ENCODE data around the gene AGBL4.

AGBL4 gene

GRCh38 chr1:48654606-48655210 lies 1369.0 kb downstream of the AGBL4 start:
- no peaks in the 10 kb centered on the region for H3K36me3 ChIP-seq (ENCODE audit: control insufficient read depth in 1 of 2, insufficient read depth in 2 of 2, low read length in 2 of 2)
- no peaks in the 10 kb centered on the region for H3K4me1 ChIP-seq (ENCODE audit: control insufficient read depth in 1 of 2, insufficient read depth in 2 of 2, low read length in 2 of 2)
- no peak overlapping the region for H3K4me3 ChIP-seq (ENCODE audit: low read depth in 1 of 2, low read length in 2 of 2)
- no peaks in the 10 kb centered on the region for H3K9me3 ChIP-seq (ENCODE audit: control insufficient read depth in 1 of 2, low read length in 2 of 2)
- no peaks in the 10 kb centered on the region for H3K27me3 ChIP-seq (ENCODE audit: control insufficient read depth in 1 of 2, insufficient read depth in 2 of 2, low read length in 2 of 2)
- H3K27ac ChIP-seq (ENCODE audit: low read depth, low read length) = no peak overlapping the region
- H3K9ac ChIP-seq (ENCODE audit: low read depth in 1 of 2, low read length in 2 of 2) = no peak overlapping the region

DNA sequence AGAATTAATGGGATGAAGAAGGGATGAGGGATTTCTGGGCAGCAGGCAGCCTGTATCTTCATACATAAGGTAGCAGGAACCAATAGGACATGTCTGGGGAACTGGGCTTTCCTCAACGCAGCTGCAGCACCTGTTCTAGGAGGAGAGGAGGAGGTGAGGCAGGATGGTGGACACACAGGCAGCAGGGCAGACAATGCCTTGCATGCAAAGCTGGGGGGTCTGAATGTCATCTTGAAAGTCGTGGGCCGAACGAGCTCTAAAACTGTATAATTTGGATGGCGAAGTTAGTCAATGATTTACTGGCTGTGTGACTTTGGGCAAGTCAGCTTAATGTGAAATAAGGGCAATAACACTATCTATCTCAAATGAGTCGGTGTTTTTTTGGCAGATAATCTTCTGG lies 1371.4 kb downstream of the AGBL4 start:
- Histone ChIP-seq H3K27ac (ENCODE audit: low read depth, low read length) (no peak overlapping the region), H3K4me3 (ENCODE audit: low read depth in 1 of 2, low read length in 2 of 2) (no peak overlapping the region), H3K36me3 (ENCODE audit: control insufficient read depth in 1 of 2, insufficient read depth in 2 of 2, low read length in 2 of 2) (no peaks in the 10 kb centered on the region), H3K9me3 (ENCODE audit: control insufficient read depth in 1 of 2, low read length in 2 of 2) (no peaks in the 10 kb centered on the region), H3K9ac (ENCODE audit: low read depth in 1 of 2, low read length in 2 of 2) (no peak overlapping the region), H3K27me3 (ENCODE audit: control insufficient read depth in 1 of 2, insufficient read depth in 2 of 2, low read length in 2 of 2) (no peaks in the 10 kb centered on the region), H3K4me1 (ENCODE audit: control insufficient read depth in 1 of 2, insufficient read depth in 2 of 2, low read length in 2 of 2) (no peaks in the 10 kb centered on the region)

DNA sequence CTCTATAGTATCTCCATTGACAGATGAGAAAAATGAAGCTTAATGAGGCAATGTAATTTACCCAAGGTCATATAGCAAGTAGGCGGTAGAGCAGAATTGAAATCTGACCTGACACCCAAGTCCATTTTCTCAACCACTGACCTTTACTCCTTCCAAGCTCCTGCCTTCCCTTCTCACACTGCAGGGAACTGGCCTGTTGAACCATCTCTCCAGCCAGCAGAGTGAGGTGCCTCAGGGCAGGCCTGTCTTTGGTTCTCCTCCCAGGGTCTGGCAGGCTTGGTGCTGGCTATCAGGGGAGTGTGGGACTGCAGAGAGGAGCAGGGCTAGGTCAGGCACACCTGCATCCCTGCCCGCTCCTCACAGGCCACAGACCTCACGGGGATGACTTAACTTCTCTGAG lies 1373.9 kb downstream of the AGBL4 start:
- no peaks in the 10 kb centered on the region for H3K27me3 ChIP-seq (ENCODE audit: control insufficient read depth in 1 of 2, insufficient read depth in 2 of 2, low read length in 2 of 2)
- no peak overlapping the region for H3K9ac ChIP-seq (ENCODE audit: low read depth in 1 of 2, low read length in 2 of 2)
- no peaks in the 10 kb centered on the region for H3K4me1 ChIP-seq (ENCODE audit: control insufficient read depth in 1 of 2, insufficient read depth in 2 of 2, low read length in 2 of 2)
- no peaks in the 10 kb centered on the region for H3K36me3 ChIP-seq (ENCODE audit: control insufficient read depth in 1 of 2, insufficient read depth in 2 of 2, low read length in 2 of 2)
- no peak overlapping the region for H3K4me3 ChIP-seq (ENCODE audit: low read depth in 1 of 2, low read length in 2 of 2)
- no peaks in the 10 kb centered on the region for H3K9me3 ChIP-seq (ENCODE audit: control insufficient read depth in 1 of 2, low read length in 2 of 2)
- no peak overlapping the region for H3K27ac ChIP-seq (ENCODE audit: low read depth, low read length)

DNA sequence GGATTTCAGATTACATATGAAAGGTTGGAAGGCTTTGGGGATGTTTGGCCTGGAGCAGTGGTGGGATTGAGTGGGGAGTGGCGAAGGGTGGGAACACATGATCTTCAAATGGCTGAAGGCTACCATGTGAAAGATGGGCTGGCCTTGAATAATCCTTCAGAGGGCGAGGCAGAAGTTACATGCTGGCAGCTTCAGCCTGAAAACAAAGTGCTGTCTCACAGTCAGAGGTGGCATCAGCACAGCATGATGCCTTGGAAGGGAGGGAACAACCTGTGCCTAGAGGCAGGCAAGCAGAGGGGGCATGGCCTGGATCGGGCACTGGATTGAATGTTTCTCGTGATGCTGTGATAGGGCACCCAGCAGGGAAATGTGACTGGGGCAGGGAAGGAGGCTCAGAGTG lies 1377.9 kb downstream of the AGBL4 start:
- Histone ChIP-seq H3K9me3 (ENCODE audit: control insufficient read depth in 1 of 2, low read length in 2 of 2) (no peaks in the 10 kb centered on the region), H3K27ac (ENCODE audit: low read depth, low read length) (no peak overlapping the region), H3K36me3 (ENCODE audit: control insufficient read depth in 1 of 2, insufficient read depth in 2 of 2, low read length in 2 of 2) (no peaks in the 10 kb centered on the region), H3K9ac (ENCODE audit: low read depth in 1 of 2, low read length in 2 of 2) (no peak overlapping the region), H3K4me1 (ENCODE audit: control insufficient read depth in 1 of 2, insufficient read depth in 2 of 2, low read length in 2 of 2) (no peaks in the 10 kb centered on the region), H3K27me3 (ENCODE audit: control insufficient read depth in 1 of 2, insufficient read depth in 2 of 2, low read length in 2 of 2) (peaks cover 0 to 5% of the 10 kb centered on the region in 2 donors), H3K4me3 (ENCODE audit: low read depth in 1 of 2, low read length in 2 of 2) (no peak overlapping the region)

- Histone ChIP-seq H3K9me3 (ENCODE audit: control insufficient read depth in 1 of 2, low read length in 2 of 2) (no peaks in the 10 kb centered on the region), H3K27me3 (ENCODE audit: control insufficient read depth in 1 of 2, insufficient read depth in 2 of 2, low read length in 2 of 2) (peaks cover 0 to 5% of the 10 kb centered on the region in 2 donors), H3K4me3 (ENCODE audit: low read depth in 1 of 2, low read length in 2 of 2) (no peak overlapping the region), H3K36me3 (ENCODE audit: control insufficient read depth in 1 of 2, insufficient read depth in 2 of 2, low read length in 2 of 2) (no peaks in the 10 kb centered on the region), H3K27ac (ENCODE audit: low read depth, low read length) (no peak overlapping the region), H3K4me1 (ENCODE audit: control insufficient read depth in 1 of 2, insufficient read depth in 2 of 2, low read length in 2 of 2) (no peaks in the 10 kb centered on the region), H3K9ac (ENCODE audit: low read depth in 1 of 2, low read length in 2 of 2) (no peak overlapping the region)
These were observed 1378.7 kb downstream of the AGBL4 start for GRCh38 chr1:48644905-48645605.

- H3K36me3 ChIP-seq (ENCODE audit: control insufficient read depth in 1 of 2, insufficient read depth in 2 of 2, low read length in 2 of 2) = no peaks in the 10 kb centered on the region
- no peaks in the 10 kb centered on the region for H3K9me3 ChIP-seq (ENCODE audit: control insufficient read depth in 1 of 2, low read length in 2 of 2)
- H3K4me3 ChIP-seq (ENCODE audit: low read depth in 1 of 2, low read length in 2 of 2) = no peak overlapping the region
- H3K27me3 ChIP-seq (ENCODE audit: control insufficient read depth in 1 of 2, insufficient read depth in 2 of 2, low read length in 2 of 2) = peaks cover 0 to 5% of the 10 kb centered on the region in 2 donors
- H3K4me1 ChIP-seq (ENCODE audit: control insufficient read depth in 1 of 2, insufficient read depth in 2 of 2, low read length in 2 of 2) = no peaks in the 10 kb centered on the region
- no peak overlapping the region for H3K9ac ChIP-seq (ENCODE audit: low read depth in 1 of 2, low read length in 2 of 2)
- H3K27ac ChIP-seq (ENCODE audit: low read depth, low read length) = no peak overlapping the region
These were observed 1379.4 kb downstream of the AGBL4 start for GRCh38 chr1:48644190-48644900.

DNA sequence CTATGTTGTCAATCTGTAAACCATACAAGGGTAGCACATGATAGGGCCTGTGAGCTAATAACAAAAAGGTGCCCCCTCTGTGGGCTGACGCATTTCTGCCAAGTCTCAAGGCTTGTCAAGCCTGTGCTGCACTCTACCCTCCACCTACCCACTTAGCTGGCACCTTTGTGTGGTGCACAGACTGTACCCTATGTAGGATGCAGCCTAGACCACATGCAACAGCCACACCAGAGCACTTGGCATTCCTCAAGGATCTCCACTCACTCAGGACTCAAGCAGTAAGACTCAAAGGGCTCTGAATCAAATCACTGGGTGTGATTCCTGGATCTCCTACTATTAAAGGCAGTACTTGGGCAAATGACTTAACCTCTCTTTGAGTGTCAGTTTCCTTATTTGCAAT lies 1380.6 kb downstream of the AGBL4 start:
- Histone ChIP-seq H3K4me1 (ENCODE audit: control insufficient read depth in 1 of 2, insufficient read depth in 2 of 2, low read length in 2 of 2) (no peaks in the 10 kb centered on the region), H3K9me3 (ENCODE audit: control insufficient read depth in 1 of 2, low read length in 2 of 2) (no peaks in the 10 kb centered on the region), H3K27me3 (ENCODE audit: control insufficient read depth in 1 of 2, insufficient read depth in 2 of 2, low read length in 2 of 2) (peaks cover 0 to 5% of the 10 kb centered on the region in 2 donors)

GRCh38 chr1:48640836-48641492 lies 1382.8 kb downstream of the AGBL4 start:
- no peak overlapping the region for H3K9ac ChIP-seq (ENCODE audit: low read depth in 1 of 2, low read length in 2 of 2)
- H3K36me3 ChIP-seq (ENCODE audit: control insufficient read depth in 1 of 2, insufficient read depth in 2 of 2, low read length in 2 of 2) = no peaks in the 10 kb centered on the region
- no peaks in the 10 kb centered on the region for H3K9me3 ChIP-seq (ENCODE audit: control insufficient read depth in 1 of 2, low read length in 2 of 2)
- H3K27me3 ChIP-seq (ENCODE audit: control insufficient read depth in 1 of 2, insufficient read depth in 2 of 2, low read length in 2 of 2) = peaks cover 0 to 5% of the 10 kb centered on the region in 2 donors
- no peak overlapping the region for H3K27ac ChIP-seq (ENCODE audit: low read depth, low read length)
- H3K4me3 ChIP-seq (ENCODE audit: low read depth in 1 of 2, low read length in 2 of 2) = no peak overlapping the region
- H3K4me1 ChIP-seq (ENCODE audit: control insufficient read depth in 1 of 2, insufficient read depth in 2 of 2, low read length in 2 of 2) = no peaks in the 10 kb centered on the region

More for the DNA sequence above, 1380.6 kb downstream of the AGBL4 start:
- no peaks in the 10 kb centered on the region for H3K36me3 ChIP-seq (ENCODE audit: control insufficient read depth in 1 of 2, insufficient read depth in 2 of 2, low read length in 2 of 2)
- no peak overlapping the region for H3K9ac ChIP-seq (ENCODE audit: low read depth in 1 of 2, low read length in 2 of 2)
- no peak overlapping the region for H3K4me3 ChIP-seq (ENCODE audit: low read depth in 1 of 2, low read length in 2 of 2)
- H3K27ac ChIP-seq (ENCODE audit: low read depth, low read length) = no peak overlapping the region

DNA sequence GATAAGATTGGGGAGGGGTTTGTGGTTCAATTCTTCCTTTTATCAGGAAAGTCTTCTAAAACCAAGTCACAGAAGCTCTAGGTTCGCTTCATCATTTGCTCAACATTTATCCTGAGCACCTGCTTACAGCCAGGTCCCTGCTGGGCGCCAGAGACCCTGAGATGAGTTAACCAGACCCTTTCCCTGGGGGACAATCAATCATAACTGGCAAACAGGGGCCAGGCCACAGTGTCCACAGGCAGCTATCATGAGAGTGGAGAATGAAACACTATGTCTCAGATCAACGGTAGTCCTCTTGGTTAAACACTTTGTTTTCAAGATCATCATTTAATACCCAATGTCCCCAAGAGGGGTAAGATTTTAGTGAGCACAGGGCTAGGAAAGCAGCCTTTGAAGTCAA lies 1393.9 kb downstream of the AGBL4 start:
- no peaks in the 10 kb centered on the region for H3K36me3 ChIP-seq (ENCODE audit: control insufficient read depth in 1 of 2, insufficient read depth in 2 of 2, low read length in 2 of 2)
- H3K4me1 ChIP-seq (ENCODE audit: control insufficient read depth in 1 of 2, insufficient read depth in 2 of 2, low read length in 2 of 2) = no peaks in the 10 kb centered on the region
- no peaks in the 10 kb centered on the region for H3K27me3 ChIP-seq (ENCODE audit: control insufficient read depth in 1 of 2, insufficient read depth in 2 of 2, low read length in 2 of 2)
- H3K27ac ChIP-seq (ENCODE audit: low read depth, low read length) = no peak overlapping the region
- no peak overlapping the region for H3K9ac ChIP-seq (ENCODE audit: low read depth in 1 of 2, low read length in 2 of 2)
- H3K9me3 ChIP-seq (ENCODE audit: control insufficient read depth in 1 of 2, low read length in 2 of 2) = no peaks in the 10 kb centered on the region
- H3K4me3 ChIP-seq (ENCODE audit: low read depth in 1 of 2, low read length in 2 of 2) = no peak overlapping the region

DNA sequence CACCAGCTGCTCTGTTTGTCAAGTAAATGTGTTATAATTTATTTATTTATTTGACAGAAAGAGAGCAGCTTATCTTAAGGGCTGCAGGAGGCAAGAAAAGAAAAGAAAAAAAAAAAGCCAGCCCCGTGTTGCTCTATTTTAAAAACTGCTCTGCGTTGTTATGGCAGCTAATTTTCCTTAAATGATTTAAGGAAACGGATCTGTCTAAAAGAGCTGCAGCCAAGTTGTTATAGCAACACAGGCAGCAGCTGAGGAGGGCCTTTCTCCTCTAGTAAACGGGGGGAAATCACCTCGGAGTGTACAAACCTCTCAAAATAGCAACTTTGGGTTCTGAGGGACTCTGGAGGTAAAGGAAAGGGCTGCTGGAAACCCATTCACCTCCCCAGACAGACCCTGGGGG lies 1396.3 kb downstream of the AGBL4 start:
- no peaks in the 10 kb centered on the region for H3K36me3 ChIP-seq (ENCODE audit: control insufficient read depth in 1 of 2, insufficient read depth in 2 of 2, low read length in 2 of 2)
- no peaks in the 10 kb centered on the region for H3K4me1 ChIP-seq (ENCODE audit: control insufficient read depth in 1 of 2, insufficient read depth in 2 of 2, low read length in 2 of 2)

More for the DNA sequence above, 1396.3 kb downstream of the AGBL4 start:
- Histone ChIP-seq H3K9ac (ENCODE audit: low read depth in 1 of 2, low read length in 2 of 2) (no peak overlapping the region), H3K9me3 (ENCODE audit: control insufficient read depth in 1 of 2, low read length in 2 of 2) (no peaks in the 10 kb centered on the region), H3K27ac (ENCODE audit: low read depth, low read length) (no peak overlapping the region), H3K27me3 (ENCODE audit: control insufficient read depth in 1 of 2, insufficient read depth in 2 of 2, low read length in 2 of 2) (no peaks in the 10 kb centered on the region), H3K4me3 (ENCODE audit: low read depth in 1 of 2, low read length in 2 of 2) (no peak overlapping the region)

All from duodenal mucosa (tissue), 2 donors.